ENCODE results near the gene SETD6. TPM values are rescaled to one million over a fixed set of nuclear protein-coding genes. Genes with fewer than 3 reads are reported as not detected.

The SETD6 gene
- total RNA-seq, 1 experiment from 2014 or later = 22.0 TPM

DNA sequence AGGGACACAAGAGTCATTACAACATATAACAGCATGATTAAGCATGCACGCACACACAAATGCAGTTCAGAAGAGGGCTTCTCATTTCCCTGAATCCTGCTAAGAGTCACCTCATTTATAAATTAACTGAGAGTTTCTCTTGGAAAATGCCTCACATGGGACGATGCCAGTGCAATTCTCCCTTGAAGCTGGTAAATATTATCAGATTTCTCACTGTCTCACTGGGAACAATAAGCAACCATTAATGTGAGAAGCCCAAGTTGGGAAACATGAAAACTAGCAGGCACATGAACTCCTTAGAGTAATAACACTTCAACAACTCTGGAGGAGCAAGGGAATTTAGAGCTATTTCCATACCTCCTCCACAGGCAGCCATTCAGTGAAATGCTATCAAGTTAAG is 26.4 kb downstream of the SETD6 start:
- Histone ChIP-seq H3K9me2 (replicated peaks; ENCODE audit: low read length) (no peaks in the 10 kb centered on the region), H2AFZ (ENCODE audit: low read length) (no peak overlapping the region), H4K20me1 (ENCODE audit: low read length) (no peaks in the 10 kb centered on the region), H3K4me3 (ENCODE audit: low read length) (no peak overlapping the region), H3K9ac (ENCODE audit: low read length) (no peak overlapping the region), H3K36me3 (ENCODE audit: low read depth, low read length) (peaks cover 78% of the 10 kb centered on the region), H3K4me2 (ENCODE audit: low read length) (no peak overlapping the region), H3K79me2 (ENCODE audit: low read length) (no peaks in the 10 kb centered on the region), H3K9me3 (ENCODE audit: low read length) (no peaks in the 10 kb centered on the region), H3K27me3 (ENCODE audit: low read length) (no peaks in the 10 kb centered on the region), H3K4me1 (ENCODE audit: insufficient read depth, low read length) (no peaks in the 10 kb centered on the region), H3K27ac (ENCODE audit: low read length) (no peak overlapping the region), H3F3A (ENCODE audit: low read length, unreplicated experiment) (no peaks in the 10 kb centered on the region)
- TF ChIP-seq EZH2phosphoT487 (IDR thresholded peaks at IDR 0.05; ENCODE audit: borderline replicate concordance, low read length) (no peak), CTCF (conservative IDR thresholded peaks at IDR 0.05; ENCODE audit: low read depth, low read length) (no peak), EZH2 (IDR thresholded peaks at IDR 0.05; ENCODE audit: low read length, unreplicated experiment) (no peak)
- CTCF ChIA-PET = no interaction called here
- POLR2A ChIA-PET (ENCODE audit: unreplicated experiment) = no interaction called here
- intact Hi-C loops (cut with micrococcal nuclease) = no loop called here
- no peak for DNase-seq
- no TSS peak for BruUV-seq (replicated peaks)
- no peak for ATAC-seq

DNA sequence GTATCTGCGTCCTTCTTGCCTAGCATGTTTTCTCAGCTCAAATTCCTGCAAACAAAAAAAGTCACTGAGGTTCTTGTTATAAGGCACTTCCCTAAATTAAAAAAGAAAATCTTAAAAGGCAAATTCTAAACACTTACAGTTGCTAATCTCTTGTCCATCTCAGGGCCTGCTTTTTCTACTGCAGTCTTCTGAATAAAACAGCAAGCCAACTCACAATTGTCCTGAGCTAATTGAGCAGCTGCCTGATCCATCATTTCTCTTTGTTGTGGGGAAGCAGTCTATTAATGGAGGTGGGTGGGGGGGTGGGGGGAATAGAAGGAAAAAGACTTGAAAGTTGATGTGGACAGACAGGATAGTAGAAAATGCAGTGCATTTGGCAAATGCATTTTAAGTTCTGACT is 27.0 kb downstream of the SETD6 start:
- H3K27ac ChIP-seq (ENCODE audit: low read length) = no peak overlapping the region
- TF ChIP-seq CTCF (conservative IDR thresholded peaks at IDR 0.05; ENCODE audit: low read depth, low read length) = no peak
- no peak for TF ChIP-seq EZH2phosphoT487 (IDR thresholded peaks at IDR 0.05; ENCODE audit: borderline replicate concordance, low read length)
- TF ChIP-seq EZH2 (IDR thresholded peaks at IDR 0.05; ENCODE audit: low read length, unreplicated experiment) = no peak
- H3K4me1 ChIP-seq (ENCODE audit: insufficient read depth, low read length) = no peaks in the 10 kb centered on the region
- H3F3A ChIP-seq (ENCODE audit: low read length, unreplicated experiment) = no peaks in the 10 kb centered on the region
- H4K20me1 ChIP-seq (ENCODE audit: low read length) = no peaks in the 10 kb centered on the region
- H3K4me2 ChIP-seq (ENCODE audit: low read length) = no peak overlapping the region
- H3K4me3 ChIP-seq (ENCODE audit: low read length) = no peak overlapping the region
- H3K9me2 ChIP-seq (replicated peaks; ENCODE audit: low read length) = no peaks in the 10 kb centered on the region
- ChIA-PET CTCF (no interaction called here), POLR2A (ENCODE audit: unreplicated experiment) (no interaction called here)
- H2AFZ ChIP-seq (ENCODE audit: low read length) = no peak overlapping the region
- H3K9me3 ChIP-seq (ENCODE audit: low read length) = no peaks in the 10 kb centered on the region
- H3K79me2 ChIP-seq (ENCODE audit: low read length) = no peaks in the 10 kb centered on the region
- DNase-seq = no peak
- BruUV-seq (replicated peaks) = no TSS peak
- no peak overlapping the region for H3K9ac ChIP-seq (ENCODE audit: low read length)
- H3K36me3 ChIP-seq (ENCODE audit: low read depth, low read length) = peaks cover 74% of the 10 kb centered on the region
- intact Hi-C loops (cut with micrococcal nuclease) = no loop called here
- no peaks in the 10 kb centered on the region for H3K27me3 ChIP-seq (ENCODE audit: low read length)
- no peak for ATAC-seq

- no peak overlapping the region for H3K27ac ChIP-seq (ENCODE audit: low read length)
- no peak for ATAC-seq
- BruUV-seq (replicated peaks) = no TSS peak
- H3K79me2 ChIP-seq (ENCODE audit: low read length) = no peaks in the 10 kb centered on the region
- no peak overlapping the region for H2AFZ ChIP-seq (ENCODE audit: low read length)
- H4K20me1 ChIP-seq (ENCODE audit: low read length) = no peaks in the 10 kb centered on the region
- TF ChIP-seq CTCF (conservative IDR thresholded peaks at IDR 0.05; ENCODE audit: low read depth, low read length) (no peak), EZH2phosphoT487 (IDR thresholded peaks at IDR 0.05; ENCODE audit: borderline replicate concordance, low read length) (no peak), EZH2 (IDR thresholded peaks at IDR 0.05; ENCODE audit: low read length, unreplicated experiment) (no peak)
- no peaks in the 10 kb centered on the region for H3K9me3 ChIP-seq (ENCODE audit: low read length)
- no peak for DNase-seq
- H3K9me2 ChIP-seq (replicated peaks; ENCODE audit: low read length) = no peaks in the 10 kb centered on the region
- H3K4me1 ChIP-seq (ENCODE audit: insufficient read depth, low read length) = no peaks in the 10 kb centered on the region
- intact Hi-C loops (cut with micrococcal nuclease) = no loop called here
- no peak overlapping the region for H3K4me2 ChIP-seq (ENCODE audit: low read length)
- no peaks in the 10 kb centered on the region for H3K27me3 ChIP-seq (ENCODE audit: low read length)
- POLR2A ChIA-PET (ENCODE audit: unreplicated experiment) = no interaction called here
- H3K4me3 ChIP-seq (ENCODE audit: low read length) = no peak overlapping the region
- H3K36me3 ChIP-seq (ENCODE audit: low read depth, low read length) = peaks cover 69% of the 10 kb centered on the region
- CTCF ChIA-PET = no interaction called here
- no peaks in the 10 kb centered on the region for H3F3A ChIP-seq (ENCODE audit: low read length, unreplicated experiment)
- H3K9ac ChIP-seq (ENCODE audit: low read length) = no peak overlapping the region
These were observed 28.4 kb downstream of the SETD6 start for GRCh38 chr16:58543685-58544084.

Data from PC-3 (cell line).